Caco-2 (cell line): ENCODE measurements around the gene TM4SF5. TPM values are rescaled to one million over a fixed set of nuclear protein-coding genes. Genes with fewer than 3 reads are reported as not detected.
A peak's percentile ranks its signal among the peaks of the same experiment; 100 is the strongest.

Source experiments
- BruUV-seq: library from RNA; stranded (reverse); fragments of 400-500 nt; replicated peaks from 2 replicates; lab custom pipeline; 2021; lab: Mats Ljungman, UMichigan
- CTCF ChIA-PET: fragments of 300-600 bp; sonication (Branson Sonifier 250); formaldehyde crosslinking; loops from one replicate; lab custom pipeline; 2022; ENCODE audit warnings: antibody characterized with exemption; lab: Charles Lee
- POLR2A ChIA-PET: fragments of 300-600 bp; sonication (Branson Sonifier 250); formaldehyde crosslinking; loops from one replicate; lab custom pipeline; 2022; ENCODE audit warnings: antibody characterized with exemption; lab: Charles Lee
- DNase-seq, 2 experiments: peaks; one replicate each; pipeline versions ENCODE4 v3.0.0 to v3.0.0-alpha.2; 2020 to 2022
- H3K27me3 ChIP-seq: replicated peaks from 2 replicates; pipeline ENCODE4 v1.6.0; 2011; ENCODE audit warnings: low read length; ENCODE audit not compliant: control insufficient read depth, insufficient read depth
- H3K36me3 ChIP-seq: 2 replicates; pipeline ENCODE4 v1.5.1; 2011; ENCODE audit warnings: low read length; ENCODE audit not compliant: control insufficient read depth, insufficient read depth
- H3K4me1 ChIP-seq: fragments of 250-450 bp; sonication (Bioruptor Pico); 2 replicates; pipeline ENCODE4 v1.5.1; 2020; ENCODE audit warnings: mild to moderate bottlenecking
- H3K4me3 ChIP-seq: 2 replicates; pipeline ENCODE4 v1.5.1; 2011; ENCODE audit warnings: low read depth, mild to moderate bottlenecking, control low read depth, low read length
- H3K9me3 ChIP-seq: fragments of 250-450 bp; sonication (Bioruptor Pico); 2 replicates; pipeline ENCODE4 v1.5.1; 2020; ENCODE audit warnings: mild to moderate bottlenecking, moderate library complexity
- H3K27ac Mint-ChIP-seq: one replicate; pipeline ENCODE4 v1.8.0; 2022; ENCODE audit warnings: mixed read lengths; ENCODE audit not compliant: unreplicated experiment
- H3K27me3 Mint-ChIP-seq: one replicate; pipeline ENCODE4 v1.8.0; 2022; ENCODE audit warnings: mixed read lengths; ENCODE audit not compliant: insufficient read depth, unreplicated experiment
- H3K36me3 Mint-ChIP-seq: one replicate; pipeline ENCODE4 v1.8.0; 2022; ENCODE audit warnings: mild to moderate bottlenecking, mixed read lengths; ENCODE audit not compliant: insufficient read depth, unreplicated experiment
- H3K4me1 Mint-ChIP-seq: one replicate; pipeline ENCODE4 v1.8.0; 2022; ENCODE audit warnings: low read depth, mixed read lengths; ENCODE audit not compliant: unreplicated experiment
- H3K4me3 Mint-ChIP-seq: one replicate; pipeline ENCODE4 v1.8.0; 2022; ENCODE audit warnings: mild to moderate bottlenecking, moderate library complexity, mixed read lengths; ENCODE audit not compliant: unreplicated experiment
- H3K9me3 Mint-ChIP-seq: one replicate; pipeline ENCODE4 v1.8.0; 2022; ENCODE audit warnings: mixed read lengths; ENCODE audit not compliant: unreplicated experiment
- CTCF ChIP-seq, 2 experiments: fragments of 200-600 bp in 1 of 2; IDR thresholded peaks; 1 replicate in 1 of 2; 2 replicates in 1 of 2; pipeline versions ENCODE4 v1.5.1 to v1.8.0; 2011 to 2022; ENCODE audit warnings: antibody characterized with exemption in 1 of 2, control low read depth in 1 of 2, inconsistent platforms in 1 of 2, low read depth in 1 of 2, low read length in 1 of 2, mild to moderate bottlenecking in 1 of 2, moderate library complexity in 1 of 2; ENCODE audit not compliant: insufficient read depth in 1 of 2, severe bottlenecking in 1 of 2, unreplicated experiment in 1 of 2
- intact Hi-C: fragments of 100-400 bp; cut with micrococcal nuclease; formaldehyde crosslinking; loops from one replicate; pipeline ENCODE4 v1.10.0; 2022; ENCODE audit not compliant: unreplicated experiment
- total RNA-seq: library from RNA; stranded (reverse); gene quantifications from 2 replicates; pipeline ENCODE4 v1.2.3, GENCODE V29; 2022

TM4SF5 gene
- total RNA-seq, 1 experiment from 2014 or later = 9.9 TPM

GRCh38 chr17:4806456-4806776 lies 34.7 kb downstream of the TM4SF5 start:
- BruUV-seq = no TSS peak
- no peak for TF ChIP-seq CTCF (IDR thresholded peaks at IDR 0.05; ENCODE audit: insufficient read depth in 1 of 2, low read depth in 1 of 2, low read length in 1 of 2, severe bottlenecking in 1 of 2, unreplicated experiment in 1 of 2)
- Histone ChIP-seq H3K27me3 (no peaks in the 10 kb centered on the region), H3K36me3 (no peaks in the 10 kb centered on the region), H3K4me1 (no peaks in the 10 kb centered on the region), H3K4me3 (peak overlapping the region; percentile 55), H3K9me3 (no peaks in the 10 kb centered on the region)
- ChIA-PET POLR2A (interaction anchor here (0.5 to 1.0 kb wide), 3 partner anchors 10 to 144 kb away, joined by 4 to 5 read pairs (median 4); partner anchors contain the start of gene PSMB6), CTCF (interaction anchor here (0.5 to 1.6 kb wide), 3 partner anchors 16 to 110 kb away, joined by 3 to 9 read pairs (median 4); partner anchors contain the start of gene ARRB2)
- Mint-ChIP-seq H3K36me3 (peaks cover 15% of the 10 kb centered on the region), H3K4me1 (no peaks in the 10 kb centered on the region), H3K27me3 (no peaks in the 10 kb centered on the region), H3K4me3 (peak overlapping the region; percentile 51), H3K9me3 (no peaks in the 10 kb centered on the region), H3K27ac (no peak overlapping the region)
- intact Hi-C loops = no loop called here
- no peak for DNase-seq

GRCh38 chr17:4806777-4807604 lies 35.3 kb downstream of the TM4SF5 start, which contains the start of gene PLD2:
Gene PLD2 (plus strand): TSS chr17:4807152. CDS start chr17:4807773, 621 bp downstream.
- BruUV-seq = no TSS peak
- Mint-ChIP-seq H3K27ac (no peak within 1 kb of the TSS), H3K4me3 (peak within 1 kb of the TSS; percentile 74), H3K27me3 (no peaks in the 10 kb centered on the region), H3K36me3 (peaks cover 15% of the 10 kb centered on the region), H3K4me1 (no peaks in the 10 kb centered on the region), H3K9me3 (no peaks in the 10 kb centered on the region)
- intact Hi-C loops = no loop called here
- no peaks in the 10 kb centered on the region for H3K4me1 ChIP-seq
- H3K4me3 ChIP-seq = peak within 1 kb of the TSS; percentile 57
- ChIA-PET CTCF (interaction anchor here (0.5 to 1.6 kb wide), 3 partner anchors 17 to 111 kb away, joined by 3 to 9 read pairs (median 4); partner anchors contain the start of gene ARRB2), POLR2A (interaction anchor here (0.5 to 1.0 kb wide), 3 partner anchors 11 to 143 kb away, joined by 4 to 5 read pairs (median 4); partner anchors contain the start of gene PSMB6)
- no peaks in the 10 kb centered on the region for H3K9me3 ChIP-seq
- DNase-seq = peak; percentile 77 to 89
- H3K27me3 ChIP-seq = no peaks in the 10 kb centered on the region
- TF ChIP-seq CTCF (IDR thresholded peaks at IDR 0.05; ENCODE audit: insufficient read depth in 1 of 2, low read depth in 1 of 2, low read length in 1 of 2, severe bottlenecking in 1 of 2, unreplicated experiment in 1 of 2) = no peak
- H3K36me3 ChIP-seq = no peaks in the 10 kb centered on the region

- H3K36me3 Mint-ChIP-seq = peaks cover 21% of the 10 kb centered on the region
- TF ChIP-seq CTCF (IDR thresholded peaks at IDR 0.05; ENCODE audit: insufficient read depth in 1 of 2, low read depth in 1 of 2, low read length in 1 of 2, severe bottlenecking in 1 of 2, unreplicated experiment in 1 of 2) = no peak
- BruUV-seq = TSS peak; percentile 29
- no peaks in the 10 kb centered on the region for H3K4me1 Mint-ChIP-seq
- H3K27ac Mint-ChIP-seq = no peak overlapping the region
- H3K9me3 Mint-ChIP-seq = no peaks in the 10 kb centered on the region
- H3K4me3 Mint-ChIP-seq = peak overlapping the region; percentile 74
- Histone ChIP-seq H3K4me1 (no peaks in the 10 kb centered on the region), H3K4me3 (peak overlapping the region; percentile 57), H3K9me3 (no peaks in the 10 kb centered on the region), H3K36me3 (no peaks in the 10 kb centered on the region), H3K27me3 (no peaks in the 10 kb centered on the region)
- no peak for DNase-seq
- ChIA-PET CTCF (no interaction called here), POLR2A (no interaction called here)
- intact Hi-C loops = no loop called here
- H3K27me3 Mint-ChIP-seq = no peaks in the 10 kb centered on the region
Observed at GRCh38 chr17:4807605-4808377, 36.1 kb downstream of the TM4SF5 start.
